Renal cortical epithelial cell (primary cell): ENCODE data around the gene SGCA. TPM values are rescaled to one million over a fixed set of nuclear protein-coding genes. Genes with fewer than 3 reads are reported as not detected.
A peak's percentile ranks its signal among the peaks of the same experiment; 100 is the strongest.

ENCODE experiments used
- DNase-seq: peaks from one replicate; pipeline ENCODE4 v3.0.0-alpha.2; 2011; ENCODE audit warnings: low read depth
- total RNA-seq: library from RNA; depleted of rRNA; stranded (reverse); fragments of >200 nt; gene quantifications from 2 replicates; pipeline ENCODE4 v1.2.3, GENCODE V29; 2014

The SGCA gene
- total RNA-seq, 1 donor from 2014 or later = not detected

- DNase-seq = no peak
Measured at GRCh38 chr17:50149091-50149416, 16.8 kb upstream of the SGCA start.

- no peak for DNase-seq
Measured at GRCh38 chr17:50149417-50150353, 16.1 kb upstream of the SGCA start.

GRCh38 chr17:50150354-50151040, 15.3 kb upstream of the SGCA start, which contains the start of gene PPP1R9B:
TSS of gene PPP1R9B (minus strand) at chr17:50150677. CDS start at chr17:50150513, 164 bp downstream.
- DNase-seq = no peak

- DNase-seq = peak; percentile 70
Measured at GRCh38 chr17:50151041-50151936, 14.5 kb upstream of the SGCA start.

GRCh38 chr17:50151937-50152547, 13.8 kb upstream of the SGCA start:
- DNase-seq = peak; percentile 85

GRCh38 chr17:50152736-50153135, 13.1 kb upstream of the SGCA start:
- DNase-seq = no peak

GRCh38 chr17:50153650-50154575, 11.9 kb upstream of the SGCA start:
- no peak for DNase-seq

GRCh38 chr17:50154604-50155003, 11.2 kb upstream of the SGCA start:
- no peak for DNase-seq

- no peak for DNase-seq
Measured at GRCh38 chr17:50155115-50155819, 10.5 kb upstream of the SGCA start.

- DNase-seq = no peak
Measured at GRCh38 chr17:50157891-50158290, 7.9 kb upstream of the SGCA start.

- DNase-seq = peak; percentile 54
Measured at GRCh38 chr17:50161023-50161910, 4.5 kb upstream of the SGCA start.

GRCh38 chr17:50161911-50162288, 3.9 kb upstream of the SGCA start:
- DNase-seq = no peak

- DNase-seq = no peak
Measured at GRCh38 chr17:50162466-50163254, 3.1 kb upstream of the SGCA start.

GRCh38 chr17:50163843-50164696, 1.7 kb upstream of the SGCA start:
- no peak for DNase-seq

GRCh38 chr17:50164697-50164988, 1.2 kb upstream of the SGCA start:
- DNase-seq = no peak

- no peak for DNase-seq
Measured at GRCh38 chr17:50165066-50165465, 739 bp upstream of the SGCA start.

- no peak for DNase-seq
Measured at GRCh38 chr17:50165466-50165865, 339 bp upstream of the SGCA start.
